Trophoblast cell (in vitro differentiated cells and primary cell): ENCODE data around the gene ASIC2.

Experiments used
- DNase-seq, 2 donors: peaks; one replicate each; pipeline ENCODE4 v3.0.0-alpha.2; 2016
- H2AFZ ChIP-seq: 2 replicates; pipeline ENCODE4 v1.6.1; 2013; ENCODE audit warnings: low read length, moderate library complexity, mild to moderate bottlenecking; ENCODE audit not compliant: insufficient read depth, poor library complexity
- H2AK5ac ChIP-seq: 2 replicates; pipeline ENCODE4 v1.6.1; 2013; ENCODE audit warnings: mild to moderate bottlenecking, low read length
- H2BK120ac ChIP-seq: 2 replicates; pipeline ENCODE4 v1.6.1; 2013; ENCODE audit warnings: low read length, mild to moderate bottlenecking, moderate library complexity; ENCODE audit not compliant: insufficient read depth, poor library complexity
- H2BK12ac ChIP-seq: 2 replicates; pipeline ENCODE4 v1.6.1; 2013; ENCODE audit warnings: mild to moderate bottlenecking, low read length, moderate library complexity
- H2BK5ac ChIP-seq: 2 replicates; pipeline ENCODE4 v1.6.1; 2013; ENCODE audit warnings: low read length, low read depth, moderate library complexity, mild to moderate bottlenecking; ENCODE audit not compliant: poor library complexity
- H3K14ac ChIP-seq: 2 replicates; pipeline ENCODE4 v1.6.1; 2013; ENCODE audit warnings: mild to moderate bottlenecking, low read length
- H3K18ac ChIP-seq: 2 replicates; pipeline ENCODE4 v1.6.1; 2013; ENCODE audit warnings: mild to moderate bottlenecking, low read length
- H3K23ac ChIP-seq: 2 replicates; pipeline ENCODE4 v1.6.1; 2013; ENCODE audit warnings: low read length
- H3K27ac ChIP-seq: 2 replicates; pipeline ENCODE4 v1.5.1; 2013; ENCODE audit warnings: low read depth, mild to moderate bottlenecking, inconsistent platforms, low read length, moderate library complexity
- H3K27me3 ChIP-seq: 2 replicates; pipeline ENCODE4 v1.6.1; 2013; ENCODE audit warnings: inconsistent platforms, mild to moderate bottlenecking, low read length, moderate library complexity; ENCODE audit not compliant: insufficient read depth
- H3K36me3 ChIP-seq, 2 experiments: 1 replicate in 1 of 2; 2 replicates in 1 of 2; pipeline ENCODE4 v1.6.1; 2013; ENCODE audit warnings: low read length in 2 of 2, mild to moderate bottlenecking in 2 of 2, moderate library complexity in 1 of 2; ENCODE audit not compliant: insufficient read depth in 2 of 2, control insufficient read depth in 1 of 2
- H3K4ac ChIP-seq: 2 replicates; pipeline ENCODE4 v1.6.1; 2013; ENCODE audit warnings: low read depth, mild to moderate bottlenecking, low read length, moderate library complexity
- H3K4me1 ChIP-seq, 2 experiments: 1 replicate in 1 of 2; 2 replicates in 1 of 2; pipeline ENCODE4 v1.6.1; 2013; ENCODE audit warnings: low read length in 2 of 2, mild to moderate bottlenecking in 2 of 2, moderate library complexity in 1 of 2; ENCODE audit not compliant: insufficient read depth in 2 of 2, control insufficient read depth in 1 of 2
- H3K4me2 ChIP-seq: 2 replicates; pipeline ENCODE4 v1.6.1; 2013; ENCODE audit warnings: inconsistent platforms, mild to moderate bottlenecking, low read length, moderate library complexity
- H3K4me3 ChIP-seq: 2 replicates; pipeline ENCODE4 v1.5.1; 2013; ENCODE audit warnings: mild to moderate bottlenecking, low read depth, low read length, inconsistent platforms
- H3K79me1 ChIP-seq: one replicate; pipeline ENCODE4 v1.6.1; 2013; ENCODE audit warnings: low read length
- H3K79me2 ChIP-seq: 2 replicates; pipeline ENCODE4 v1.6.1; 2013; ENCODE audit warnings: low read length, mild to moderate bottlenecking; ENCODE audit not compliant: control insufficient read depth, insufficient read depth, poor library complexity
- H3K9ac ChIP-seq: 2 replicates; pipeline ENCODE4 v1.6.1; 2013; ENCODE audit warnings: mild to moderate bottlenecking, low read length
- H3K9me3 ChIP-seq: 2 replicates; pipeline ENCODE4 v1.6.1; 2013; ENCODE audit warnings: low read depth, mild to moderate bottlenecking, control low read depth, inconsistent platforms, low read length; ENCODE audit not compliant: insufficient read depth
- H4K12ac ChIP-seq: 2 replicates; pipeline ENCODE4 v1.6.1; 2013; ENCODE audit warnings: low read depth, mild to moderate bottlenecking, low read length, moderate library complexity
- H4K8ac ChIP-seq: 2 replicates; pipeline ENCODE4 v1.6.1; 2013; ENCODE audit warnings: low read depth, mild to moderate bottlenecking, low read length, moderate library complexity
- H4K91ac ChIP-seq: one replicate; pipeline ENCODE4 v1.6.1; 2013; ENCODE audit warnings: low read depth, mild to moderate bottlenecking, low read length, moderate library complexity
- WGBS: extraction: QIAGEN DNeasy Blood & Tissue Kit; methylation state at CpG from one replicate; pipeline ENCODE4 v1.1.7; 2013; ENCODE audit warnings: missing lambda C conversion rate; ENCODE audit not compliant: insufficient read length, insufficient coverage; ENCODE audit errors: extremely low coverage; 5-methylcytosine and 5-hydroxymethylcytosine counted together

ASIC2 gene

DNA sequence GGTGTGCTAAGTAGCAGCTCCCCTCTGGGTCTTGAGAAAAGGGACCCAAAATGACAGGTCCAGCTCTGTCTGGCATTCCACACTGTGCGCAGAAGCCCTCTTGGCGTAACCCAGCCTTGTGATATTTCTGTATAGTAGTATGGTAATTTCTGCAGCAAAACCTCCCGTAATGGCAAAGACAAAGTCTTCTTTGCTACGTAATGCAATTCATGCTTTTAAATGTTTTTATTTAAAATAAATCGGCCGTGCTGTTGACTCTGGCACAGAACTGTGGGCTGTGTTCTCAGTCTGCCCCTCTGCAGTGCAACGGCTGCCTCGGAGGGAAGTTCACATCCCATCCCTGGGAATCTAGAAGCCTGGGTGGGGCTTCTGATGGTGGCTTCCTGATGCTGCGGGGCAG lies 75.2 kb downstream of the ASIC2 start:
- Histone ChIP-seq H3K4ac (no peak overlapping the region), H3K79me2 (no peaks in the 10 kb centered on the region), H2AFZ (no peak overlapping the region), H3K9me3 (no peaks in the 10 kb centered on the region), H3K23ac (no peak overlapping the region), H2BK12ac (no peak overlapping the region), H4K12ac (no peak overlapping the region), H3K4me3 (no peak overlapping the region), H3K27me3 (no peaks in the 10 kb centered on the region), H3K4me1 (no peaks in the 10 kb centered on the region), H2AK5ac (no peak overlapping the region), H4K8ac (no peak overlapping the region), H2BK5ac (no peak overlapping the region), H3K4me2 (no peak overlapping the region), H2BK120ac (no peak overlapping the region), H3K36me3 (no peaks in the 10 kb centered on the region), H3K79me1 (no peaks in the 10 kb centered on the region), H4K91ac (no peak overlapping the region), H3K14ac (no peak overlapping the region), H3K27ac (no peak overlapping the region), H3K18ac (no peak overlapping the region), H3K9ac (no peak overlapping the region)
- WGBS: no CpG with 5 or more reads among the region's 9 CpGs
- DNase-seq: no peak

DNA sequence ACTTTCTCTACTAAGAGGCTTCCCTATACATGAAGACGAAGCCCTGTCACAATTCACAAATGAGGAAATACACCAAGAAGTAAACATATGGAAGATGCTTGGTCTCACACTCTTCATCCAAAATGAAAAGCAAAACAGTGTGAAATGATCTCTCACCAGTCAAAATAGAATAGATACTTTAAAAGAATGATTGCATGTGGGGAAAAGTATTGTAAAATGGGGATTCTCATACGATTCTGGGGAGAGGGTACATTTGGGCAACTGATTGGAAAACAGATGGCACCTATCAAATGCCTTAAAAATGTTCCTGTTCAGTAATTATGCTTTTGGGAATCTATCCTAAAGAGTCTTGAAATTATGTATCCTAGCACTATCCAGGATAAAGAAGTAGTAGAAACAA lies 78.1 kb downstream of the ASIC2 start:
- H3K9ac ChIP-seq: no peak overlapping the region
- H4K12ac ChIP-seq: no peak overlapping the region
- no peaks in the 10 kb centered on the region for H3K79me2 ChIP-seq
- no CpG with 5 or more reads among the region's 2 CpGs for WGBS
- no peak overlapping the region for H3K14ac ChIP-seq
- H2AFZ ChIP-seq: no peak overlapping the region
- H2BK5ac ChIP-seq: no peak overlapping the region
- H2BK120ac ChIP-seq: no peak overlapping the region
- H3K27me3 ChIP-seq: no peaks in the 10 kb centered on the region
- H3K4me2 ChIP-seq: no peak overlapping the region
- no peak overlapping the region for H2AK5ac ChIP-seq
- H3K4me3 ChIP-seq: no peak overlapping the region
- no peak overlapping the region for H3K18ac ChIP-seq
- H2BK12ac ChIP-seq: no peak overlapping the region
- H3K4me1 ChIP-seq: no peaks in the 10 kb centered on the region
- no peaks in the 10 kb centered on the region for H3K9me3 ChIP-seq
- no peaks in the 10 kb centered on the region for H3K36me3 ChIP-seq
- no peak overlapping the region for H4K91ac ChIP-seq
- H3K27ac ChIP-seq: no peak overlapping the region
- no peaks in the 10 kb centered on the region for H3K79me1 ChIP-seq
- H3K4ac ChIP-seq: no peak overlapping the region
- H4K8ac ChIP-seq: no peak overlapping the region
- H3K23ac ChIP-seq: no peak overlapping the region
- DNase-seq: no peak

DNA sequence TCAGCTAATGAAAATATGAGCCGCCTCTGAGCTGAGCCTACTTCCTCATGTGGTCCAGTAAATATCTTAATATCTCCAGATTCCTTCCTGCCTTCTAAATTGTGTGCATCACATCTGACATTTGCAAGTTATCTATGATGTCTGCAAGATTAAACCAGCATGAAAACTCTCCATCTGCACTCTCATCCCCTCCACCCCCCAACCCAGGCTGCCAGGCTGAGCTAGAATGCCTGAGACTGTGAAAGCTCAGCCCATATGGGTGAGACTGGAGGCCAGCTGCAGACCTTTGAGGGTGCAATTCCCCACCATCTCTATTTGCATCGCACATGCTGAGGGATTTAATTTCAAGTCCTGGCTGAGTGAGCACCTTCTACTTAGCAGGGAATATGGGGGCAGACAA lies 82.8 kb downstream of the ASIC2 start:
- H3K4me3 ChIP-seq: no peak overlapping the region
- no CpG with 5 or more reads among the region's 2 CpGs for WGBS

DNA sequence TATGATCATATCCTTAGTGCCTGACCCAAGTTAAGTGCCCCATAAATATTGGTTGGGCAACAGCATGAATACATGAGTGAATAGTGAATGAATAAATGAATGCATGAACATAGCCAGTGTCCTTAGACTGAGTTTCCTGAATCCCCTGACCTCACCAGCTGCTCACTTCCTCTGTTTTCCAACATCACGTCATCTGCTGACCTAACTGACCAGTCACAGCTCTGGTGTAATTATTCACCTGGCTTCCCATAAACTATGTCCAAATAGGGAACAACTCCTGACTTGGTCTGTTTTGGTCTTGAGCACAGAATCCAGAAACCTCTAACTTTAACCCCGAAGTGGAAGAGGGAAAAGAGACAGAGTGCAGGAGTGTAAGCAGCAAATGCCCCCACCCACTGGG lies 83.4 kb downstream of the ASIC2 start:
- Histone ChIP-seq H3K79me2 (no peaks in the 10 kb centered on the region), H2AFZ (no peak overlapping the region), H3K18ac (no peak overlapping the region), H2AK5ac (no peak overlapping the region), H3K9me3 (no peaks in the 10 kb centered on the region), H2BK12ac (no peak overlapping the region), H4K91ac (no peak overlapping the region), H2BK5ac (no peak overlapping the region), H3K79me1 (no peaks in the 10 kb centered on the region), H3K23ac (no peak overlapping the region), H3K4ac (no peak overlapping the region), H4K8ac (no peak overlapping the region), H3K36me3 (no peaks in the 10 kb centered on the region), H3K4me1 (no peaks in the 10 kb centered on the region), H3K4me2 (no peak overlapping the region), H3K4me3 (no peak overlapping the region), H3K14ac (no peak overlapping the region), H3K9ac (no peak overlapping the region), H4K12ac (no peak overlapping the region), H3K27ac (no peak overlapping the region), H3K27me3 (no peaks in the 10 kb centered on the region), H2BK120ac (no peak overlapping the region)
- DNase-seq: no peak
- no CpG with 5 or more reads among the region's 2 CpGs for WGBS

More for the DNA sequence above, 82.8 kb downstream of the ASIC2 start:
- Histone ChIP-seq H3K4me1 (no peaks in the 10 kb centered on the region), H3K23ac (no peak overlapping the region), H2BK12ac (no peak overlapping the region), H2BK5ac (no peak overlapping the region), H2AK5ac (no peak overlapping the region), H3K27ac (no peak overlapping the region), H3K9ac (no peak overlapping the region), H3K27me3 (no peaks in the 10 kb centered on the region), H4K8ac (no peak overlapping the region), H4K12ac (no peak overlapping the region), H4K91ac (no peak overlapping the region), H3K36me3 (no peaks in the 10 kb centered on the region), H2BK120ac (no peak overlapping the region), H3K4ac (no peak overlapping the region), H3K9me3 (no peaks in the 10 kb centered on the region), H3K4me2 (no peak overlapping the region), H3K14ac (no peak overlapping the region), H3K79me2 (no peaks in the 10 kb centered on the region), H3K79me1 (no peaks in the 10 kb centered on the region), H2AFZ (no peak overlapping the region), H3K18ac (no peak overlapping the region)
- no peak for DNase-seq
